IMR-90 (cell line): ENCODE results near the gene MLST8. TPM values are rescaled to one million over a fixed set of nuclear protein-coding genes. Genes with fewer than 3 reads are reported as not detected.
A peak's percentile ranks its signal among the peaks of the same experiment; 100 is the strongest.

Experiments
- ATAC-seq: fragments of 200-7000 bp; cut with Tn5 transposase; 2 replicates; pipeline ENCODE4 v1.9.1; 2020; ENCODE audit warnings: low read depth, mild to moderate bottlenecking, moderate library complexity
- BruUV-seq: library from RNA; stranded (reverse); fragments of 400-500 nt; replicated peaks from 2 replicates; lab custom pipeline; 2021; lab: Mats Ljungman, UMichigan
- CTCF ChIA-PET: fragments of 300-600 bp; formaldehyde crosslinking; extraction: SDS; loops from one replicate; lab custom pipeline; 2021; ENCODE audit warnings: antibody characterized with exemption; lab: Yijun Ruan, JAX
- POLR2A ChIA-PET: fragments of 300-600 bp; sonication (Branson Sonifier 250); formaldehyde crosslinking; loops from one replicate; lab custom pipeline; 2022; ENCODE audit warnings: antibody characterized with exemption; ENCODE audit not compliant: unreplicated experiment; lab: Charles Lee
- DNase-seq: peaks from one replicate; pipeline ENCODE4 v3.0.0; 2013
- H2AFZ ChIP-seq: replicated peaks from 2 replicates; pipeline ENCODE3; 2013; ENCODE audit warnings: low read length, mild to moderate bottlenecking; ENCODE audit not compliant: poor library complexity
- H2AK5ac ChIP-seq: 2 replicates; pipeline ENCODE4 v1.6.1; 2013; ENCODE audit warnings: low read depth, low read length, inconsistent platforms
- H2AK9ac ChIP-seq: replicated peaks from 2 replicates; pipeline ENCODE3; 2013; ENCODE audit warnings: mild to moderate bottlenecking, low read depth, low read length, moderate library complexity; ENCODE audit not compliant: poor library complexity
- H2BK120ac ChIP-seq: 2 replicates; pipeline ENCODE4 v1.6.1; 2013; ENCODE audit warnings: low read depth, low read length, inconsistent platforms
- H2BK15ac ChIP-seq: 3 replicates; pipeline ENCODE4 v1.6.1; 2013; ENCODE audit warnings: low read depth, low read length, inconsistent platforms
- H2BK20ac ChIP-seq: 2 replicates; pipeline ENCODE4 v1.6.1; 2013; ENCODE audit warnings: low read depth, mild to moderate bottlenecking, inconsistent platforms, low read length, moderate library complexity
- H2BK5ac ChIP-seq: 2 replicates; pipeline ENCODE4 v1.6.1; 2013; ENCODE audit warnings: mild to moderate bottlenecking, low read depth, low read length, inconsistent platforms; ENCODE audit not compliant: poor library complexity, severe bottlenecking
- H3K14ac ChIP-seq: replicated peaks from 2 replicates; pipeline ENCODE4 v1.6.1; 2013; ENCODE audit warnings: low read depth, low read length, inconsistent platforms
- H3K18ac ChIP-seq: 2 replicates; pipeline ENCODE4 v1.6.1; 2013; ENCODE audit warnings: low read depth, low read length, control low read depth
- H3K23ac ChIP-seq: 2 replicates; pipeline ENCODE4 v1.6.1; 2013; ENCODE audit warnings: low read depth, low read length, inconsistent platforms
- H3K27ac ChIP-seq: 2 replicates; pipeline ENCODE4 v1.5.1; 2013; ENCODE audit warnings: mild to moderate bottlenecking, control low read depth, low read length; ENCODE audit not compliant: insufficient read depth
- H3K27me3 ChIP-seq: 2 replicates; pipeline ENCODE4 v1.6.1; 2013; ENCODE audit warnings: low read length; ENCODE audit not compliant: control insufficient read depth, insufficient read depth
- H3K36me3 ChIP-seq: 2 replicates; pipeline ENCODE4 v1.6.1; 2013; ENCODE audit warnings: low read length, mixed read lengths; ENCODE audit not compliant: control insufficient read depth, insufficient read depth
- H3K4ac ChIP-seq: 2 replicates; pipeline ENCODE4 v1.6.1; 2013; ENCODE audit warnings: low read depth, low read length, inconsistent platforms
- H3K4me1 ChIP-seq: 2 replicates; pipeline ENCODE4 v1.6.1; 2013; ENCODE audit warnings: low read length, mixed read lengths; ENCODE audit not compliant: control insufficient read depth, insufficient read depth
- H3K4me2 ChIP-seq: 2 replicates; pipeline ENCODE4 v1.6.1; 2013; ENCODE audit warnings: low read depth, mild to moderate bottlenecking, control low read depth, low read length, moderate library complexity
- H3K4me3 ChIP-seq: 2 replicates; pipeline ENCODE4 v1.5.1; 2013; ENCODE audit warnings: low read depth, mild to moderate bottlenecking, control low read depth, low read length, moderate library complexity; ENCODE audit not compliant: insufficient read depth
- H3K56ac ChIP-seq: 2 replicates; pipeline ENCODE4 v1.6.1; 2013; ENCODE audit warnings: low read length, inconsistent platforms; ENCODE audit not compliant: insufficient read depth; ENCODE audit errors: extremely low read depth
- H3K79me1 ChIP-seq, 2 experiments: 2 replicates each; pipeline ENCODE4 v1.6.1; 2013; ENCODE audit warnings: low read length in 2 of 2, inconsistent platforms in 1 of 2, low read depth in 1 of 2
- H3K9ac ChIP-seq: 2 replicates; pipeline ENCODE4 v1.6.1; 2013; ENCODE audit warnings: low read depth, low read length, control low read depth
- H3K9me1 ChIP-seq: 2 replicates; pipeline ENCODE4 v1.6.1; 2013; ENCODE audit warnings: low read length, inconsistent platforms; ENCODE audit not compliant: insufficient read depth
- H3K9me3 ChIP-seq: 2 replicates; pipeline ENCODE4 v1.6.1; 2013; ENCODE audit warnings: low read length; ENCODE audit not compliant: control insufficient read depth, insufficient read depth
- H4K20me1 ChIP-seq: 2 replicates; pipeline ENCODE4 v1.6.1; 2013; ENCODE audit warnings: low read length, inconsistent platforms; ENCODE audit not compliant: insufficient read depth
- H4K5ac ChIP-seq: 2 replicates; pipeline ENCODE4 v1.6.1; 2013; ENCODE audit warnings: mild to moderate bottlenecking, low read depth, low read length, control low read depth
- H4K8ac ChIP-seq, 2 experiments: 2 replicates each; pipeline ENCODE4 v1.6.1; 2013; ENCODE audit warnings: low read depth in 2 of 2, low read length in 2 of 2, control low read depth in 1 of 2, inconsistent platforms in 1 of 2
- H4K91ac ChIP-seq: 2 replicates; pipeline ENCODE4 v1.6.1; 2013; ENCODE audit warnings: low read depth, low read length, inconsistent platforms; ENCODE audit not compliant: insufficient read depth
- BHLHE40 ChIP-seq: fragments of 150-350 bp; IDR thresholded peaks from 2 replicates; pipeline ENCODE4 v1.6.1; 2016; ENCODE audit warnings: mild to moderate bottlenecking, low read depth, low read length
- CEBPB ChIP-seq: IDR thresholded peaks from 2 replicates; pipeline ENCODE4 v1.6.1; 2012; ENCODE audit warnings: low read depth, low read length, improper control_type of control experiment
- CHD1 ChIP-seq: IDR thresholded peaks from 2 replicates; pipeline ENCODE4 v1.6.1; 2012; ENCODE audit warnings: low read depth, low read length, improper control_type of control experiment
- CTCF ChIP-seq: conservative IDR thresholded peaks from 2 replicates; pipeline ENCODE4 v1.5.1; 2012; ENCODE audit warnings: mild to moderate bottlenecking, low read depth, low read length, improper control_type of control experiment
- ELK1 ChIP-seq: fragments of 150-350 bp; IDR thresholded peaks from 2 replicates; pipeline ENCODE4 v1.6.1; 2016; ENCODE audit warnings: low read depth, mild to moderate bottlenecking, low read length, moderate library complexity, borderline replicate concordance
- FOS ChIP-seq: fragments of 150-350 bp; IDR thresholded peaks from 2 replicates; pipeline ENCODE4 v1.6.1; 2016; ENCODE audit warnings: low read depth, low read length
- MAFK ChIP-seq: IDR thresholded peaks from 2 replicates; pipeline ENCODE4 v1.6.1; 2012; ENCODE audit warnings: low read depth, low read length, improper control_type of control experiment
- MAZ ChIP-seq: IDR thresholded peaks from 2 replicates; pipeline ENCODE4 v1.6.1; 2012; ENCODE audit warnings: low read depth, mild to moderate bottlenecking, low read length, improper control_type of control experiment, moderate library complexity, borderline replicate concordance
- MXI1 ChIP-seq: IDR thresholded peaks from 2 replicates; pipeline ENCODE4 v1.6.1; 2012; ENCODE audit warnings: low read depth, mild to moderate bottlenecking, low read length, moderate library complexity, borderline replicate concordance
- NFE2L2 ChIP-seq: fragments of 150-350 bp; IDR thresholded peaks from 2 replicates; pipeline ENCODE4 v1.6.1; 2016; ENCODE audit warnings: low read depth, mild to moderate bottlenecking, low read length
- POLR2A ChIP-seq: IDR thresholded peaks from 2 replicates; pipeline ENCODE4 v1.6.1; 2012; ENCODE audit warnings: mild to moderate bottlenecking, low read depth, low read length
- RAD21 ChIP-seq: IDR thresholded peaks from 2 replicates; pipeline ENCODE4 v1.6.1; 2012; ENCODE audit warnings: low read length, improper control_type of control experiment
- RCOR1 ChIP-seq: IDR thresholded peaks from 2 replicates; pipeline ENCODE4 v1.6.1; 2012; ENCODE audit warnings: mild to moderate bottlenecking, low read length, improper control_type of control experiment; ENCODE audit not compliant: insufficient replicate concordance
- RFX5 ChIP-seq: IDR thresholded peaks from 2 replicates; pipeline ENCODE4 v1.8.0; 2012; ENCODE audit warnings: low read depth, mild to moderate bottlenecking, low read length, moderate library complexity
- SMC3 ChIP-seq: fragments of 150-350 bp; IDR thresholded peaks from 2 replicates; pipeline ENCODE4 v1.6.1; 2016; ENCODE audit warnings: low read depth, mild to moderate bottlenecking, antibody characterized with exemption, low read length, moderate library complexity
- WGBS, 2 experiments: methylation state at CpG; one replicate each; pipeline versions ENCODE4 v1.1.5 to v1.1.7; 2013; ENCODE audit warnings: missing lambda C conversion rate in 2 of 2; ENCODE audit not compliant: insufficient read length in 1 of 2; ENCODE audit errors: extremely low coverage in 2 of 2; 5-methylcytosine and 5-hydroxymethylcytosine counted together
- dilution Hi-C: fragments of 300-500 bp; cut with HindIII; formaldehyde crosslinking; loops from one replicate; pipeline ENCODE4 v1.14.3; 2018; ENCODE audit warnings: low sequenced_read_pairs; ENCODE audit not compliant: unreplicated experiment
- in situ Hi-C: fragments of 300-500 bp; cut with MboI; formaldehyde crosslinking; loops from 3 replicates; pipeline ENCODE4 v1.14.3; 2019; ENCODE audit warnings: low sequenced_read_pairs, inconsistent platforms, mixed read lengths
- intact Hi-C: fragments of 100-400 bp; cut with micrococcal nuclease; formaldehyde crosslinking; loops from 2 replicates; pipeline ENCODE4 v1.10.0; 2022
- polyA plus RNA-seq, 3 experiments: library from polyadenylated mRNA; depleted of rRNA; stranded (reverse); fragments of >200 nt; gene quantifications; 2 replicates each; pipeline ENCODE4 v1.2.3, GENCODE V29; 2012; ENCODE audit warnings: low replicate concordance in 1 of 3
- total RNA-seq: library from RNA; depleted of rRNA; stranded (reverse); fragments of >200 nt; gene quantifications from 2 replicates; pipeline ENCODE4 v1.2.3, GENCODE V29; 2012
- TF ChIP-seq, protein P1 (sequence below): fragments of 150-350 bp; IDR thresholded peaks from 2 replicates; pipeline ENCODE4 v1.6.1; 2017; ENCODE audit warnings: mild to moderate bottlenecking, antibody characterized with exemption, low read length, low read depth

MLST8 gene
- total and polyA plus RNA-seq, 2 of the 4 experiments (the other 2 are of a cell fraction) = 34.4 to 93.7 TPM

- ChIA-PET CTCF (no interaction called here), POLR2A (no interaction called here)
- Histone ChIP-seq H2BK120ac (no peak overlapping the region), H3K4me1 (peaks cover 12% of the 10 kb centered on the region), H2BK5ac (no peak overlapping the region), H2BK15ac (no peak overlapping the region), H4K8ac (no peak overlapping the region), H3K4me3 (no peak overlapping the region), H2AK5ac (no peak overlapping the region), H3K36me3 (peaks cover 28% of the 10 kb centered on the region), H3K27ac (no peak overlapping the region), H3K9me1 (0 out of 2 replicates have a peak, but pooled peaks cover 3% of the 10 kb centered on the region), H3K4me2 (no peak overlapping the region), H4K91ac (no peak overlapping the region), H4K5ac (no peak overlapping the region), H3K9me3 (no peaks in the 10 kb centered on the region), H3K23ac (no peak overlapping the region), H2AK9ac (peak overlapping the region; percentile 72), H3K4ac (no peak overlapping the region), H3K18ac (no peak overlapping the region), H3K14ac (no peak overlapping the region), H3K27me3 (no peaks in the 10 kb centered on the region), H3K56ac (no peak overlapping the region), H2BK20ac (no peak overlapping the region), H2AFZ (no peak overlapping the region), H4K20me1 (peaks cover 16% of the 10 kb centered on the region), H3K79me1 (peaks cover 27 to 51% of the 10 kb centered on the region in 2 experiments), H3K9ac (no peak overlapping the region)
- 94% methylated on average over 10 of the region's 17 CpGs; no CpG with 5 or more reads in 1 of the 2 experiments for WGBS, 2 experiments
- intact Hi-C loops = no loop called here
- DNase-seq = no peak
- BruUV-seq = no TSS peak
- ATAC-seq = no peak
- in situ Hi-C loops = no loop called here
- dilution Hi-C loops = no loop called here
- TF ChIP-seq RFX5 = no peak
- no peak for TF ChIP-seq CTCF
- TF ChIP-seq CEBPB = no peak
- TF ChIP-seq, protein P1, sequence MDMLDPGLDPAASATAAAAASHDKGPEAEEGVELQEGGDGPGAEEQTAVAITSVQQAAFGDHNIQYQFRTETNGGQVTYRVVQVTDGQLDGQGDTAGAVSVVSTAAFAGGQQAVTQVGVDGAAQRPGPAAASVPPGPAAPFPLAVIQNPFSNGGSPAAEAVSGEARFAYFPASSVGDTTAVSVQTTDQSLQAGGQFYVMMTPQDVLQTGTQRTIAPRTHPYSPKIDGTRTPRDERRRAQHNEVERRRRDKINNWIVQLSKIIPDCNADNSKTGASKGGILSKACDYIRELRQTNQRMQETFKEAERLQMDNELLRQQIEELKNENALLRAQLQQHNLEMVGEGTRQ = no peak
- TF ChIP-seq RCOR1 = no peak
- TF ChIP-seq BHLHE40 = no peak
- TF ChIP-seq RAD21 = no peak
- no peak for TF ChIP-seq SMC3
- TF ChIP-seq MAFK = no peak
- no peak for TF ChIP-seq MAZ
- TF ChIP-seq MXI1 = no peak
- no peak for TF ChIP-seq CHD1
- no peak for TF ChIP-seq POLR2A
- TF ChIP-seq FOS = no peak
- no peak for TF ChIP-seq NFE2L2
- no peak for TF ChIP-seq ELK1
Observed at GRCh38 chr16:2210009-2210332, 4.7 kb downstream of the MLST8 start.
